NCI-H146 treated with DMSO at 0.1 percent for 48 hours (cell line): ENCODE measurements around the gene PRIMA1.

ENCODE experiments used
- DNase-seq: peaks from one replicate; lab custom pipeline; 2025; ENCODE audit not compliant: unreplicated experiment; lab: John Stamatoyannopoulos, UW

The PRIMA1 gene

GRCh38 chr14:93733631-93734030 lies 54.7 kb downstream of the PRIMA1 start:
- no peak for DNase-seq

GRCh38 chr14:93733231-93733630 lies 55.1 kb downstream of the PRIMA1 start:
- no peak for DNase-seq

GRCh38 chr14:93732524-93732923 lies 55.8 kb downstream of the PRIMA1 start:
- DNase-seq = no peak

GRCh38 chr14:93731753-93732152 lies 56.5 kb downstream of the PRIMA1 start:
- DNase-seq = no peak

GRCh38 chr14:93729993-93730392 lies 58.3 kb downstream of the PRIMA1 start:
- no peak for DNase-seq

- DNase-seq = no peak
Observed at GRCh38 chr14:93728651-93729016, 59.7 kb downstream of the PRIMA1 start.

- DNase-seq = no peak
Observed at GRCh38 chr14:93727917-93728650, 60.2 kb downstream of the PRIMA1 start.

GRCh38 chr14:93727039-93727740 lies 61.1 kb downstream of the PRIMA1 start:
- no peak for DNase-seq

- no peak for DNase-seq
Observed at GRCh38 chr14:93725993-93726392, 62.3 kb downstream of the PRIMA1 start.

- no peak for DNase-seq
Observed at GRCh38 chr14:93725002-93725582, 63.2 kb downstream of the PRIMA1 start.

- DNase-seq = no peak
Observed at GRCh38 chr14:93723001-93723400, 65.3 kb downstream of the PRIMA1 start.

GRCh38 chr14:93720981-93721483 lies 67.3 kb downstream of the PRIMA1 start:
- DNase-seq = no peak

- no peak for DNase-seq
Observed at GRCh38 chr14:93720076-93720815, 68.0 kb downstream of the PRIMA1 start.

- no peak for DNase-seq
Observed at GRCh38 chr14:93719256-93719655, 69.0 kb downstream of the PRIMA1 start.

GRCh38 chr14:93717668-93718320 lies 70.5 kb downstream of the PRIMA1 start:
- no peak for DNase-seq

- DNase-seq = no peak
Observed at GRCh38 chr14:93716746-93717667, 71.3 kb downstream of the PRIMA1 start.

- DNase-seq = no peak
Observed at GRCh38 chr14:93716002-93716745, 72.1 kb downstream of the PRIMA1 start.

- DNase-seq = no peak
Observed at GRCh38 chr14:93715279-93715927, 72.9 kb downstream of the PRIMA1 start.

- no peak for DNase-seq
Observed at GRCh38 chr14:93714605-93715004, 73.7 kb downstream of the PRIMA1 start.
